HCT116 (cell line): ENCODE data around the gene TRDN.

Experiments used
- ATF3 ChIP-seq: IDR thresholded peaks from 2 replicates; pipeline ENCODE4 v1.6.1; 2012
- CEBPB ChIP-seq: IDR thresholded peaks from 2 replicates; pipeline ENCODE4 v1.6.1; 2012; ENCODE audit warnings: low read depth
- EGR1 ChIP-seq: IDR thresholded peaks from 2 replicates; pipeline ENCODE4 v1.6.1; 2012; ENCODE audit warnings: low read depth
- ELF1 ChIP-seq: IDR thresholded peaks from 2 replicates; pipeline ENCODE4 v1.6.1; 2012; ENCODE audit warnings: low read depth, borderline replicate concordance
- EZH2 ChIP-seq: fragments of 200-600 bp; sonication (generic); IDR thresholded peaks from 2 replicates; pipeline ENCODE4 v1.6.1; 2017; ENCODE audit warnings: antibody characterized with exemption, mixed run types
- MAX ChIP-seq: IDR thresholded peaks from 2 replicates; pipeline ENCODE4 v1.6.1; 2012
- POLR2A ChIP-seq: IDR thresholded peaks from 2 replicates; pipeline ENCODE4 v1.7.0; 2011; ENCODE audit warnings: borderline replicate concordance; ENCODE audit not compliant: insufficient read depth, insufficient read length; ENCODE audit errors: extremely low read depth
- SP1 ChIP-seq: IDR thresholded peaks from 2 replicates; pipeline ENCODE4 v1.6.1; 2012; ENCODE audit warnings: low read depth
- YY1 ChIP-seq: IDR thresholded peaks from 2 replicates; pipeline ENCODE4 v1.6.1; 2011; ENCODE audit warnings: low read length, low read depth, moderate library complexity, mild to moderate bottlenecking; ENCODE audit not compliant: insufficient replicate concordance; ENCODE audit errors: extremely low read depth
- TF ChIP-seq, protein P1 (sequence below), 3 experiments: fragments of 200-600 bp in 1 of 3; sonication (generic) in 1 of 3; IDR thresholded peaks in 2 of 3; conservative IDR thresholded peaks in 1 of 3; 2 replicates each; pipeline ENCODE4 v1.5.1; 2012 to 2017; ENCODE audit warnings: low read depth in 2 of 3, low read length in 2 of 3, antibody characterized with exemption in 1 of 3, borderline replicate concordance in 1 of 3, control low read depth in 1 of 3, mild to moderate bottlenecking in 1 of 3, mixed read lengths in 1 of 3, mixed run types in 1 of 3, moderate library complexity in 1 of 3; ENCODE audit not compliant: insufficient read depth in 1 of 3
- TF ChIP-seq, protein P2 (sequence below): IDR thresholded peaks from 2 replicates; pipeline ENCODE4 v1.6.1; 2012; ENCODE audit warnings: low read depth

- no peak for TF ChIP-seq SP1
- no peak for TF ChIP-seq ELF1
- TF ChIP-seq CEBPB, result no peak
- TF ChIP-seq POLR2A, result no peak
- TF ChIP-seq MAX, result no peak
- no peak for TF ChIP-seq ATF3
- TF ChIP-seq, protein P1, sequence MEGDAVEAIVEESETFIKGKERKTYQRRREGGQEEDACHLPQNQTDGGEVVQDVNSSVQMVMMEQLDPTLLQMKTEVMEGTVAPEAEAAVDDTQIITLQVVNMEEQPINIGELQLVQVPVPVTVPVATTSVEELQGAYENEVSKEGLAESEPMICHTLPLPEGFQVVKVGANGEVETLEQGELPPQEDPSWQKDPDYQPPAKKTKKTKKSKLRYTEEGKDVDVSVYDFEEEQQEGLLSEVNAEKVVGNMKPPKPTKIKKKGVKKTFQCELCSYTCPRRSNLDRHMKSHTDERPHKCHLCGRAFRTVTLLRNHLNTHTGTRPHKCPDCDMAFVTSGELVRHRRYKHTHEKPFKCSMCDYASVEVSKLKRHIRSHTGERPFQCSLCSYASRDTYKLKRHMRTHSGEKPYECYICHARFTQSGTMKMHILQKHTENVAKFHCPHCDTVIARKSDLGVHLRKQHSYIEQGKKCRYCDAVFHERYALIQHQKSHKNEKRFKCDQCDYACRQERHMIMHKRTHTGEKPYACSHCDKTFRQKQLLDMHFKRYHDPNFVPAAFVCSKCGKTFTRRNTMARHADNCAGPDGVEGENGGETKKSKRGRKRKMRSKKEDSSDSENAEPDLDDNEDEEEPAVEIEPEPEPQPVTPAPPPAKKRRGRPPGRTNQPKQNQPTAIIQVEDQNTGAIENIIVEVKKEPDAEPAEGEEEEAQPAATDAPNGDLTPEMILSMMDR (IDR thresholded peaks at IDR 0.05 in 2 of 3, conservative IDR thresholded peaks at IDR 0.05 in 1 of 3; ENCODE audit: borderline replicate concordance in 1 of 3, insufficient read depth in 1 of 3, low read depth in 2 of 3, low read length in 2 of 3), result no peak
- TF ChIP-seq EZH2, result no peak
- TF ChIP-seq, protein P2, sequence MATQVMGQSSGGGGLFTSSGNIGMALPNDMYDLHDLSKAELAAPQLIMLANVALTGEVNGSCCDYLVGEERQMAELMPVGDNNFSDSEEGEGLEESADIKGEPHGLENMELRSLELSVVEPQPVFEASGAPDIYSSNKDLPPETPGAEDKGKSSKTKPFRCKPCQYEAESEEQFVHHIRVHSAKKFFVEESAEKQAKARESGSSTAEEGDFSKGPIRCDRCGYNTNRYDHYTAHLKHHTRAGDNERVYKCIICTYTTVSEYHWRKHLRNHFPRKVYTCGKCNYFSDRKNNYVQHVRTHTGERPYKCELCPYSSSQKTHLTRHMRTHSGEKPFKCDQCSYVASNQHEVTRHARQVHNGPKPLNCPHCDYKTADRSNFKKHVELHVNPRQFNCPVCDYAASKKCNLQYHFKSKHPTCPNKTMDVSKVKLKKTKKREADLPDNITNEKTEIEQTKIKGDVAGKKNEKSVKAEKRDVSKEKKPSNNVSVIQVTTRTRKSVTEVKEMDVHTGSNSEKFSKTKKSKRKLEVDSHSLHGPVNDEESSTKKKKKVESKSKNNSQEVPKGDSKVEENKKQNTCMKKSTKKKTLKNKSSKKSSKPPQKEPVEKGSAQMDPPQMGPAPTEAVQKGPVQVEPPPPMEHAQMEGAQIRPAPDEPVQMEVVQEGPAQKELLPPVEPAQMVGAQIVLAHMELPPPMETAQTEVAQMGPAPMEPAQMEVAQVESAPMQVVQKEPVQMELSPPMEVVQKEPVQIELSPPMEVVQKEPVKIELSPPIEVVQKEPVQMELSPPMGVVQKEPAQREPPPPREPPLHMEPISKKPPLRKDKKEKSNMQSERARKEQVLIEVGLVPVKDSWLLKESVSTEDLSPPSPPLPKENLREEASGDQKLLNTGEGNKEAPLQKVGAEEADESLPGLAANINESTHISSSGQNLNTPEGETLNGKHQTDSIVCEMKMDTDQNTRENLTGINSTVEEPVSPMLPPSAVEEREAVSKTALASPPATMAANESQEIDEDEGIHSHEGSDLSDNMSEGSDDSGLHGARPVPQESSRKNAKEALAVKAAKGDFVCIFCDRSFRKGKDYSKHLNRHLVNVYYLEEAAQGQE, result no peak
- no peak for TF ChIP-seq EGR1
- TF ChIP-seq YY1, result no peak
These were observed 7.3 kb downstream of the TRDN start for GRCh38 chr6:123629258-123629941.
